HepG2 (cell line): ENCODE data around the gene ADAMTSL3. TPM values are rescaled to one million over a fixed set of nuclear protein-coding genes. Genes with fewer than 3 reads are reported as not detected.

Source experiments
- ELF4 ChIP-seq: sonication (generic); formaldehyde crosslinking; IDR thresholded peaks from 2 replicates; pipeline ENCODE4 v1.5.0; 2020; ENCODE audit warnings: missing genetic modification reagents, mild to moderate bottlenecking, moderate library complexity, borderline replicate concordance
- GABPA ChIP-seq, 2 experiments: IDR thresholded peaks; 2 replicates each; pipeline ENCODE4 v1.6.1; 2011 to 2016; ENCODE audit warnings: low read depth in 2 of 2, low read length in 1 of 2, missing biosample characterization in 1 of 2, missing genetic modification characterization in 1 of 2
- KLF13 ChIP-seq: sonication (generic); formaldehyde crosslinking; IDR thresholded peaks from 2 replicates; pipeline ENCODE4 v1.4.0; 2020; ENCODE audit warnings: mild to moderate bottlenecking, missing genetic modification reagents
- KMT2B ChIP-seq: IDR thresholded peaks from 2 replicates; pipeline ENCODE4 v1.6.1; 2016; ENCODE audit warnings: missing genetic modification reagents, missing compliant biosample characterization
- MATR3 ChIP-seq: sonication (generic); formaldehyde crosslinking; IDR thresholded peaks from 2 replicates; pipeline ENCODE4 v1.4.0; 2020; ENCODE audit warnings: missing genetic modification reagents
- RCOR2 ChIP-seq: IDR thresholded peaks from 2 replicates; pipeline ENCODE4 v1.6.1; 2016; ENCODE audit warnings: missing biosample characterization, missing genetic modification reagents
- SMC3 ChIP-seq: IDR thresholded peaks from 2 replicates; pipeline ENCODE4 v1.6.1; 2011; ENCODE audit warnings: low read length, improper control_type of control experiment
- ZNF329 ChIP-seq: sonication (generic); formaldehyde crosslinking; IDR thresholded peaks from 2 replicates; pipeline ENCODE4 v1.9.0; 2021; ENCODE audit warnings: low read depth, mild to moderate bottlenecking, missing genetic modification reagents
- polyA plus RNA-seq, 8 experiments: library from polyadenylated mRNA; depleted of rRNA in 3 of 8; stranded (reverse) in 7 of 8; unstranded in 1 of 8; fragments of >200 nt; fragmentation: Illumina TruSeq in 4 of 8; extraction: Trizol in 4 of 8; gene quantifications; 2 replicates each; pipeline versions ENCODE4 v1.2.1 to v1.2.3, GENCODE V29; 2011 to 2016; ENCODE audit warnings: low read depth in 4 of 8, missing spikeins in 1 of 8, mixed read lengths in 1 of 8; ENCODE audit not compliant: insufficient read depth in 1 of 8
- total RNA-seq, 5 experiments: library from RNA; depleted of rRNA; stranded (reverse); fragments of >200 nt; fragmentation: Illumina TruSeq; extraction: Trizol; gene quantifications; 2 replicates each; pipeline ENCODE4 v1.2.3, GENCODE V29; 2016; ENCODE audit warnings: low read depth in 1 of 5
- TF ChIP-seq, protein P1 (sequence below): sonication (generic); formaldehyde crosslinking; IDR thresholded peaks from 2 replicates; pipeline ENCODE4 v1.5.0; 2020; ENCODE audit warnings: mild to moderate bottlenecking, missing genetic modification reagents
- TF ChIP-seq, protein P2 (sequence below): sonication (generic); formaldehyde crosslinking; IDR thresholded peaks from 2 replicates; pipeline ENCODE4 v1.5.0; 2020; ENCODE audit warnings: mild to moderate bottlenecking, missing genetic modification reagents
- TF ChIP-seq, protein P3 (sequence below): sonication (generic); formaldehyde crosslinking; IDR thresholded peaks from 2 replicates; pipeline ENCODE4 v1.4.0; 2020; ENCODE audit warnings: missing genetic modification reagents
- TF ChIP-seq, protein P4 (sequence below): sonication (generic); formaldehyde crosslinking; IDR thresholded peaks from 2 replicates; pipeline ENCODE4 v1.5.0; 2020; ENCODE audit warnings: mild to moderate bottlenecking, missing genetic modification reagents, moderate library complexity

Gene ADAMTSL3
- total and polyA plus RNA-seq, 2 of the 13 experiments (the other 11 are each of a cell fraction or from before 2014, with no cell fraction given): 0.04 to 0.09 TPM

- TF ChIP-seq, protein P1, sequence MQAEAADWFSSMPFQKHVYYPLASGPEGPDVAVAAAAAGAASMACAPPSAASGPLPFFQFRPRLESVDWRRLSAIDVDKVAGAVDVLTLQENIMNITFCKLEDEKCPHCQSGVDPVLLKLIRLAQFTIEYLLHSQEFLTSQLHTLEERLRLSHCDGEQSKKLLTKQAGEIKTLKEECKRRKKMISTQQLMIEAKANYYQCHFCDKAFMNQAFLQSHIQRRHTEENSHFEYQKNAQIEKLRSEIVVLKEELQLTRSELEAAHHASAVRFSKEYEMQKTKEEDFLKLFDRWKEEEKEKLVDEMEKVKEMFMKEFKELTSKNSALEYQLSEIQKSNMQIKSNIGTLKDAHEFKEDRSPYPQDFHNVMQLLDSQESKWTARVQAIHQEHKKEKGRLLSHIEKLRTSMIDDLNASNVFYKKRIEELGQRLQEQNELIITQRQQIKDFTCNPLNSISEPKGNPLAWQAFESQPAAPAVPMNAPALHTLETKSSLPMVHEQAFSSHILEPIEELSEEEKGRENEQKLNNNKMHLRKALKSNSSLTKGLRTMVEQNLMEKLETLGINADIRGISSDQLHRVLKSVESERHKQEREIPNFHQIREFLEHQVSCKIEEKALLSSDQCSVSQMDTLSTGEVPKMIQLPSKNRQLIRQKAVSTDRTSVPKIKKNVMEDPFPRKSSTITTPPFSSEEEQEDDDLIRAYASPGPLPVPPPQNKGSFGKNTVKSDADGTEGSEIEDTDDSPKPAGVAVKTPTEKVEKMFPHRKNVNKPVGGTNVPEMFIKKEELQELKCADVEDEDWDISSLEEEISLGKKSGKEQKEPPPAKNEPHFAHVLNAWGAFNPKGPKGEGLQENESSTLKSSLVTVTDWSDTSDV (CRISPR knock-in tag): no peak
- TF ChIP-seq ZNF329 (no peak), SMC3 (peak; percentile 37; the same call in 1 of the 2 replicates), ELF4 (CRISPR knock-in tag) (no peak), RCOR2 (no peak), MATR3 (CRISPR knock-in tag) (no peak), KMT2B (CRISPR knock-in tag) (no peak), KLF13 (CRISPR knock-in tag) (no peak), GABPA (IDR thresholded peaks at IDR 0.05; ENCODE audit: low read depth, low read length) (no peak), GABPA (CRISPR knock-in tag; IDR thresholded peaks at IDR 0.05; ENCODE audit: low read depth) (no peak)
- TF ChIP-seq, protein P2, sequence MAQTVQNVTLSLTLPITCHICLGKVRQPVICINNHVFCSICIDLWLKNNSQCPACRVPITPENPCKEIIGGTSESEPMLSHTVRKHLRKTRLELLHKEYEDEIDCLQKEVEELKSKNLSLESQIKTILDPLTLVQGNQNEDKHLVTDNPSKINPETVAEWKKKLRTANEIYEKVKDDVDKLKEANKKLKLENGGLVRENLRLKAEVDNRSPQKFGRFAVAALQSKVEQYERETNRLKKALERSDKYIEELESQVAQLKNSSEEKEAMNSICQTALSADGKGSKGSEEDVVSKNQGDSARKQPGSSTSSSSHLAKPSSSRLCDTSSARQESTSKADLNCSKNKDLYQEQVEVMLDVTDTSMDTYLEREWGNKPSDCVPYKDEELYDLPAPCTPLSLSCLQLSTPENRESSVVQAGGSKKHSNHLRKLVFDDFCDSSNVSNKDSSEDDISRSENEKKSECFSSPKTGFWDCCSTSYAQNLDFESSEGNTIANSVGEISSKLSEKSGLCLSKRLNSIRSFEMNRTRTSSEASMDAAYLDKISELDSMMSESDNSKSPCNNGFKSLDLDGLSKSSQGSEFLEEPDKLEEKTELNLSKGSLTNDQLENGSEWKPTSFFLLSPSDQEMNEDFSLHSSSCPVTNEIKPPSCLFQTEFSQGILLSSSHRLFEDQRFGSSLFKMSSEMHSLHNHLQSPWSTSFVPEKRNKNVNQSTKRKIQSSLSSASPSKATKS (CRISPR knock-in tag): no peak
- TF ChIP-seq, protein P3, sequence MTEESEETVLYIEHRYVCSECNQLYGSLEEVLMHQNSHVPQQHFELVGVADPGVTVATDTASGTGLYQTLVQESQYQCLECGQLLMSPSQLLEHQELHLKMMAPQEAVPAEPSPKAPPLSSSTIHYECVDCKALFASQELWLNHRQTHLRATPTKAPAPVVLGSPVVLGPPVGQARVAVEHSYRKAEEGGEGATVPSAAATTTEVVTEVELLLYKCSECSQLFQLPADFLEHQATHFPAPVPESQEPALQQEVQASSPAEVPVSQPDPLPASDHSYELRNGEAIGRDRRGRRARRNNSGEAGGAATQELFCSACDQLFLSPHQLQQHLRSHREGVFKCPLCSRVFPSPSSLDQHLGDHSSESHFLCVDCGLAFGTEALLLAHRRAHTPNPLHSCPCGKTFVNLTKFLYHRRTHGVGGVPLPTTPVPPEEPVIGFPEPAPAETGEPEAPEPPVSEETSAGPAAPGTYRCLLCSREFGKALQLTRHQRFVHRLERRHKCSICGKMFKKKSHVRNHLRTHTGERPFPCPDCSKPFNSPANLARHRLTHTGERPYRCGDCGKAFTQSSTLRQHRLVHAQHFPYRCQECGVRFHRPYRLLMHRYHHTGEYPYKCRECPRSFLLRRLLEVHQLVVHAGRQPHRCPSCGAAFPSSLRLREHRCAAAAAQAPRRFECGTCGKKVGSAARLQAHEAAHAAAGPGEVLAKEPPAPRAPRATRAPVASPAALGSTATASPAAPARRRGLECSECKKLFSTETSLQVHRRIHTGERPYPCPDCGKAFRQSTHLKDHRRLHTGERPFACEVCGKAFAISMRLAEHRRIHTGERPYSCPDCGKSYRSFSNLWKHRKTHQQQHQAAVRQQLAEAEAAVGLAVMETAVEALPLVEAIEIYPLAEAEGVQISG (CRISPR knock-in tag): peak; percentile 89
- TF ChIP-seq, protein P4, sequence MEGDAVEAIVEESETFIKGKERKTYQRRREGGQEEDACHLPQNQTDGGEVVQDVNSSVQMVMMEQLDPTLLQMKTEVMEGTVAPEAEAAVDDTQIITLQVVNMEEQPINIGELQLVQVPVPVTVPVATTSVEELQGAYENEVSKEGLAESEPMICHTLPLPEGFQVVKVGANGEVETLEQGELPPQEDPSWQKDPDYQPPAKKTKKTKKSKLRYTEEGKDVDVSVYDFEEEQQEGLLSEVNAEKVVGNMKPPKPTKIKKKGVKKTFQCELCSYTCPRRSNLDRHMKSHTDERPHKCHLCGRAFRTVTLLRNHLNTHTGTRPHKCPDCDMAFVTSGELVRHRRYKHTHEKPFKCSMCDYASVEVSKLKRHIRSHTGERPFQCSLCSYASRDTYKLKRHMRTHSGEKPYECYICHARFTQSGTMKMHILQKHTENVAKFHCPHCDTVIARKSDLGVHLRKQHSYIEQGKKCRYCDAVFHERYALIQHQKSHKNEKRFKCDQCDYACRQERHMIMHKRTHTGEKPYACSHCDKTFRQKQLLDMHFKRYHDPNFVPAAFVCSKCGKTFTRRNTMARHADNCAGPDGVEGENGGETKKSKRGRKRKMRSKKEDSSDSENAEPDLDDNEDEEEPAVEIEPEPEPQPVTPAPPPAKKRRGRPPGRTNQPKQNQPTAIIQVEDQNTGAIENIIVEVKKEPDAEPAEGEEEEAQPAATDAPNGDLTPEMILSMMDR (CRISPR knock-in tag): peak; percentile 44
Measured at GRCh38 chr15:84023636-84024035, 369.7 kb downstream of the ADAMTSL3 start (continued).
